Temporal lobe (tissue), 2 donors: ENCODE results near the gene L2HGDH. TPM values are rescaled to one million over a fixed set of nuclear protein-coding genes. Genes with fewer than 3 reads are reported as not detected.

Experiments used
- small RNA-seq: library from RNA; depleted of rRNA; stranded (forward); fragments of <200 nt; gene quantifications from one replicate; pipeline ENCODE3, GENCODE V24; 2014; ENCODE audit warnings: low replicate concordance
- total RNA-seq: library from RNA; depleted of rRNA; stranded (reverse); fragments of >200 nt; gene quantifications from one replicate; pipeline ENCODE4 v1.2.3, GENCODE V29; 2014

L2HGDH gene
- total RNA-seq, 1 donor from 2014 or later: 14.3 TPM

Small RNAs within 50 kb of the gene (small RNA-seq; reads per million reads assigned to genes)
- gene MIR4504: not detected

Other genes with a start within 250 kb of the L2HGDH start
- gene VCPKMT, start 195.7 kb downstream of the L2HGDH start, total RNA-seq: 6.6 TPM
- gene SOS2, start 80.7 kb downstream of the L2HGDH start, total RNA-seq: 65.6 TPM
- 7.6 TPM for gene DMAC2L, start 95 bp upstream of the L2HGDH start, total RNA-seq
- gene CDKL1, start 84.7 kb upstream of the L2HGDH start, total RNA-seq: 15.7 TPM
- gene MAP4K5, start 220.3 kb upstream of the L2HGDH start, total RNA-seq: 76.7 TPM
- gene ATL1, start 247.9 kb upstream of the L2HGDH start, total RNA-seq: 70.6 TPM